Measurements from ENCODE around the gene REPS1.

GRCh38 chr6:138923561-138923960 lies 64.5 kb downstream of the REPS1 start:
- TF ChIP-seq CTCF (IDR thresholded peaks at IDR 0.05): no peak
- TF ChIP-seq SIN3A (IDR thresholded peaks at IDR 0.05; ENCODE audit: borderline replicate concordance, insufficient read depth, low read depth, low read length): no peak

Data from Panc1 (cell line).